GM12801 (cell line): ENCODE measurements around the gene DIP2C.

Source experiments
- CTCF ChIP-seq: IDR thresholded peaks from one replicate; pipeline ENCODE4 v1.5.1; 2011; ENCODE audit warnings: control low read depth; ENCODE audit not compliant: insufficient read length; ENCODE audit errors: extremely low read depth

DIP2C gene

GRCh38 chr10:406976-407375 is 282.5 kb downstream of the DIP2C start:
- no peak for TF ChIP-seq CTCF

- TF ChIP-seq CTCF = no peak
Observed at GRCh38 chr10:405648-406047, 283.8 kb downstream of the DIP2C start.

GRCh38 chr10:404991-405390 is 284.5 kb downstream of the DIP2C start:
- TF ChIP-seq CTCF = no peak

- TF ChIP-seq CTCF = no peak
Observed at GRCh38 chr10:404346-404745, 285.1 kb downstream of the DIP2C start.

- TF ChIP-seq CTCF = no peak
Observed at GRCh38 chr10:398954-399353, 290.5 kb downstream of the DIP2C start.

GRCh38 chr10:397321-398068 is 292.0 kb downstream of the DIP2C start:
- no peak for TF ChIP-seq CTCF

- no peak for TF ChIP-seq CTCF
Observed at GRCh38 chr10:396535-397220, 292.8 kb downstream of the DIP2C start.
